GM12864 (cell line): ENCODE results near the gene BTBD6.
A peak's percentile ranks its signal among the peaks of the same experiment; 100 is the strongest.

Experiments used
- DNase-seq: peaks from one replicate; pipeline ENCODE4 v3.0.0-alpha.2; 2011; ENCODE audit warnings: low read depth
- H3K4me3 ChIP-seq: 2 replicates; pipeline ENCODE4 v1.5.1; 2011; ENCODE audit warnings: mild to moderate bottlenecking, low read depth, low read length, control low read depth
- TF ChIP-seq, protein P1 (sequence below): IDR thresholded peaks from 2 replicates; pipeline ENCODE4 v1.5.1; 2011; ENCODE audit warnings: low read depth, mild to moderate bottlenecking, moderate library complexity, low read length, control low read depth, inconsistent platforms; ENCODE audit errors: missing control alignments

BTBD6 gene

DNA sequence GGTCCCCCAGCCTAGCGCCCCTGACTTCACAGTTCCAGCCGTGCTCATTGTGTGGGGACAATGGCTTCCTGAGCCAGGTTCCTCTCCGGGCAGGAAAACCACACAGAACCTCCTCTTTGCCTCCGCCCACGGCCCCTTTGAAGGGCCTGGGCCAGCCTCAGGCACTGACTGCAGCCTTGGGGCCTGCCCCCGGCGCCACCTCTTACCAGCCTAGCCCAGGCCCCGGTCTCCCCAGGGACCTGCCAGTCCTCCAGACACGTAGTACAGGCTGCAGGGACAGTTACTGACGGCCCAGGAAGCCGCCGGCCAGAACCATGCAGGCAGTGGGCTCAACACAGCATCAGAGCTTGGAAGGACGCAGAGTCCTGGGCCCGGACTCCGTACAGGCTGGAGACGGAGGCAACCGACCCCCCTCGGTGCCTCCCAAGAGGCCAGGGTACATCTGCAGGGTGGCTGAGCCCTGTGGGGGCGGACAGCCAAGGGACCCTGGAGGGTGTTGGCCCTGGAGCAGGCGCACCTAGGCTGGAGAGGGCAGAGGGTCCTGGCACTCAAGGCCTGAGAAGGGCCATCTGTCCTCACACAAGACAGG lies 46.3 kb upstream of the BTBD6 start:
- TF ChIP-seq, protein P1, sequence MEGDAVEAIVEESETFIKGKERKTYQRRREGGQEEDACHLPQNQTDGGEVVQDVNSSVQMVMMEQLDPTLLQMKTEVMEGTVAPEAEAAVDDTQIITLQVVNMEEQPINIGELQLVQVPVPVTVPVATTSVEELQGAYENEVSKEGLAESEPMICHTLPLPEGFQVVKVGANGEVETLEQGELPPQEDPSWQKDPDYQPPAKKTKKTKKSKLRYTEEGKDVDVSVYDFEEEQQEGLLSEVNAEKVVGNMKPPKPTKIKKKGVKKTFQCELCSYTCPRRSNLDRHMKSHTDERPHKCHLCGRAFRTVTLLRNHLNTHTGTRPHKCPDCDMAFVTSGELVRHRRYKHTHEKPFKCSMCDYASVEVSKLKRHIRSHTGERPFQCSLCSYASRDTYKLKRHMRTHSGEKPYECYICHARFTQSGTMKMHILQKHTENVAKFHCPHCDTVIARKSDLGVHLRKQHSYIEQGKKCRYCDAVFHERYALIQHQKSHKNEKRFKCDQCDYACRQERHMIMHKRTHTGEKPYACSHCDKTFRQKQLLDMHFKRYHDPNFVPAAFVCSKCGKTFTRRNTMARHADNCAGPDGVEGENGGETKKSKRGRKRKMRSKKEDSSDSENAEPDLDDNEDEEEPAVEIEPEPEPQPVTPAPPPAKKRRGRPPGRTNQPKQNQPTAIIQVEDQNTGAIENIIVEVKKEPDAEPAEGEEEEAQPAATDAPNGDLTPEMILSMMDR = no peak
- DNase-seq = no peak
- H3K4me3 ChIP-seq = no peak overlapping the region

DNA sequence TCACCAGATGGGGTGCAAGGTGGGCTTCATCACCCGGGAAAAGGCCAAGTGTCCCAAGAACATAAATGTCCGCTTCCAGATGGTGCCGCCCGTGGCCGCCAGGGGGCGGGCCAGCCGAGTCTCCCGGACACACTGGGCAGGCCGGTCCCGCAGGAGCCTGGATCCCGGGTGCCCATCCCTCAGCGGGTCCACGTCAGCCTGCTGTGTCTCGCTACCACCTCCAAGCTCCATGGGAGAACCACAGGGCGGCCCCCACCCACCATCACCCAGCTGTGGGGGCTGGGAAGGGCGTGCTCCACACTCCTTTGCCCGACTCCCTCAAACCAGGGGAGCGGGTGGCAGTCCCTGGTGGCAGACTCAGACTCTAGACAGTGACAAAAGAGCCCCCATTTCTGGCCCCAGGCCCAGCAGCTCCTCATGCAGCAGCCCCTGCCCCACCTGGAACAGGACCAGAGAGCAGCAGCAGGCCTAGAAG lies 45.2 kb upstream of the BTBD6 start:
- no peak overlapping the region for H3K4me3 ChIP-seq
- DNase-seq = no peak
- TF ChIP-seq, protein P1 = peak; percentile 94

DNA sequence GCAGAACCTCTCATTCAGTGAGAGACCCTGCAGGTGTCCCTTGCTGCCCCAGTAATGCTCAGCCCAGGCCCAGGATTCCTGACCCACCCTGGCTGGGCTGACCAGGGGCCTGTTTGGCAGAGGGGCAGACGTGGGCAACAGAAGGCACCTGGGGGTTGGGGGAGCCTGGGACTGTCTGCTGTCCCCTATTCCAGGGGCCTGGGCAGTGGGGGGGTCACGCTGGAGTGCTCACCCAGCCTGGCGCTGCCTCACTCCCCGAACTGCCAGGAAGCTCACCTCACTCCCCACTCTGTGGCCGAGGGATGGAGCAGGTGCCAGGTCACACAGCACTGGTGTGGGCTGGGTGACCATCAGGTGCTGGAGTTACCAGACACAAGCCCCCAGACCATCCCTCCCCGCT lies 44.6 kb upstream of the BTBD6 start:
- TF ChIP-seq, protein P1 = no peak
- H3K4me3 ChIP-seq = no peak overlapping the region
- DNase-seq = no peak

DNA sequence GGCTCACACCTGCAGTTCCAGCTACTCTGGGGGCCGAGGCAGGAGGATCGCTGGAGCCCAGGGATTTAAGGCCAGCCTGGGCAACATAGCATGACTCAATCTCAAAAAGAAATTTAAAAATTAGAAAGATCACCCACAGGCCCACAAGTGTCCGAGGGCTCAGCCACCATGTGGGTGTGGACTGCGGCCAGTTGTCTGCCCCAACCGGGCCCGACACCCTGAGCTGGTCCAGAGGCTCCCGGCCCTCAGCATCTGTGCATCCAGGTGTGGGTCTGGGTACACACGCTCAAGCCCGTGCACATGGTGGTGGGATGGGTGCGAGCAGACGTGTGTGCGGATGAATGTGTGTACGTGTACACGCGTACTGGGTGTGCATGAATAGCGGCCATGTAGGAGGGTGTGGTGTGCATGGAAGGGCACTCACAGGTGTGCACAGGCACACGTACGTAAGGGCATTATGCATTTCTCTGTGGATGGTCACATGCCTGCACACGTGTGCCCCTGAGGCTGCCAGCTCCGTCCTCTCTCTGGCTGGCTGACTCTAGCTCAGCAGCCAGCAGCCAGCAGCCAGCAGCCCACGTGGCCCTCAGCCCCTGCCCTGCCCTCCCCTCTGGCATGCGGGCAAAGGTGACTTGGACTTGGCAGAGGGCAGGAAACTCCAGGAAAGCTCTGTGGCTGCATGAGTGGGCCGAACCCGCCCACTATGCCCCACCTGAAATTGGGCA lies 44.0 kb upstream of the BTBD6 start:
- H3K4me3 ChIP-seq = no peak overlapping the region
- no peak for DNase-seq
- TF ChIP-seq, protein P1 = no peak

DNA sequence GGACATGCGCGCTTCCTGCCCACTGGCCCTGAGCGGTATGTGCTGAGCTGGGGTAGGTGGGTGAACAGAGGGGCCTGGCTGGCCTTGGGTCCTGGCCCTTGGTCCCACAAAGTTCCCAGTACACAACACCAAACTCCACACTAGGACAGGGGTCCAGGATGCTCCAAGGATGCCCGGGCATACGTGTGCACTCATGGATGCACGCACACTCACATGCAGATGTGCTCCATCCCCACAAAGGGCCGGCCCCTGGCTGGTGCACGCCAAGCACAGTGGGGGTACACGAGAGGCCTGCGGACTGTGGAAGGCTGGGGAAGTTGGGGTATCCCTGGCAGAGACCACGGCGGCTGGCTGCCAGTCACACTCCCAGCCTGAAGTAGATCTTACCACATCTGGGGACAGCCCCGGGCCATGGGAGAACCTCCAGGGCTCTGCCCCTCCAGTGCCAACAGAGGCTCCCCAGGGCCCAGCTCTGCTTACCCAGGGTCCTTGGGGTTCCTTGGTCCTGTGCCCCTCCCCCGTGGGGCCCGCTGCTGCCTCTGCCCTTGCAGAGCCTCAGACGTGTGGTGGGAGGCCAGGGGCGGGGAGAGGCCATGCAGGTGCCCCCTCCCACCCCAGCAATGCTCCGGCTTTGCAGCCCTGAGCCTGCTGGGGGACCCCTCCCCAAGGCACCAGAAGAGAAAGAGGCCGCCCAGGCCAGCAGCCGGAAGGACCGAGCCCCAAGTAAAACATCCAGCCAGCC lies 43.2 kb upstream of the BTBD6 start:
- no peak for DNase-seq
- no peak overlapping the region for H3K4me3 ChIP-seq
- TF ChIP-seq, protein P1 = no peak

DNA sequence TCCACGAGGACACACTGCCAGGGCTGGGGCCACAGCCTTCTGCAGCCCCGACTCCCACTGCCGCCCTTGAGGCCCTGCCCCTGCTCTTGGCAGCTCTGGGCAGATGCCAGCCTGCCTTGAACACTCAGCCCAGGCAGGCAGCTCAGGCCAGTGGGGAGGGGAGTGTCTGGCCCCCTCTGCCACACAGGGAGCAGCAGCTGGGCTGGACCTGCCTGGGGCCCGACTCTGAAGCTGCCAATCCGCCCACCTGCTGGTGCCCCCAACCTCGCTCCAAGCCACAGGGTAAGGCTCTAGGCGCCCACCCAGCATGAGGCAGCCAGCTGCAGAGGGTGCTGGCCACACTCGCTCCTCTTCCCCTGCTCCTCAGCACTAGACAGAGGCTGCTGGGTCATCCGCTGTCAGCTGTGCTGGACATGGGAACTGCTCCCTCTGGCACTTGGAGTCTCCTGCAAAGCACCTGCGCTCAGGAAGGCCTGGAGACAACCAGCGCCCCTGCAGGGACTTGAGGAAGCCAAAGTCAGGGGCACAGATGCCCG lies 42.6 kb upstream of the BTBD6 start:
- TF ChIP-seq, protein P1 = no peak
- H3K4me3 ChIP-seq = no peak overlapping the region
- DNase-seq = no peak
